ENCODE data around the gene RASGEF1B. TPM values are rescaled to one million over a fixed set of nuclear protein-coding genes. Genes with fewer than 3 reads are reported as not detected.
A peak's percentile ranks its signal among the peaks of the same experiment; 100 is the strongest.

Gene RASGEF1B
- total and polyA plus RNA-seq, 9 of the 15 experiments (the other 6 are each of a cell fraction or from before 2014, with no cell fraction given) = 0.04 to 0.57 (median 0.22) TPM

DNA sequence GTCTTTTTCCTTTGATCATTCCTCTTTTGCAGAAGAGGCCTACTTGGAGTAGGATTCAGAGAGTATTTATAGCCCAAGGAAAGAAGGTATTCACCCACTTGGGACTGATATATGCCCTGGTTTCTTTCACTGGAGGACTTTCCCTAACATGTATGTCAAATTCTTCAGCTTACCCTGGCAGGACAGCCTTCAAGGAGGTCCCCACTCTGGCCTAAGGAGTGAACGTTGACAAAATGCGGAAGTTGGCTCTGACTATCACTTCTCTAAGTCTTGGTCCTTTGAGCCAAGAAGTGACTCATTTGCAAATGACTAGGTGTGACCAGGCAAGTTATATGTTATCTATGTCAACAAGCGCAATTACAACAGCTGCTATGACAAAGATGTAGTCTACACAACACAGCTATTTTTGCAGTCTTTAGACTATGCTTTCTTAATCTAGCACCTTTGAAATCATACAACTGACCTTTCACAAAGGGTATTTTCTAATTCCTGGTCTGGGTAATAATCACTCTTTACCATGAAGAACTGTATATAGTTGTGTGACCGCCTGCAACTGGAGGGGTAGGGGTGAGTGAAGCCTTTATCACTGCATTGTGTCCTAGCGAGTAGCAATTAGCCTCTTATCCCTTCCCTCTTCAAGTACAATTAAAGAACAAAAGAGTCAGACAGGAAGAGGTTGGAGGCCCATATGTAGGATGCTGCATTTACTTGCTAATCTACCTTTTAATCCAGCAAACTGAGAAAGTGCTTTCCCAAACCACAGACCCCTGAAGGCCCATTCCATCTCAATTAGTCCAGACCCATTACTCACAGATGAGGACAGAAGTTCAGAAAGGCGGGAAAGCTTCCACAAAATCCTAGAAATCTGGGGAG lies 50.1 kb downstream of the RASGEF1B start (continued):
- TF ChIP-seq, protein P1, sequence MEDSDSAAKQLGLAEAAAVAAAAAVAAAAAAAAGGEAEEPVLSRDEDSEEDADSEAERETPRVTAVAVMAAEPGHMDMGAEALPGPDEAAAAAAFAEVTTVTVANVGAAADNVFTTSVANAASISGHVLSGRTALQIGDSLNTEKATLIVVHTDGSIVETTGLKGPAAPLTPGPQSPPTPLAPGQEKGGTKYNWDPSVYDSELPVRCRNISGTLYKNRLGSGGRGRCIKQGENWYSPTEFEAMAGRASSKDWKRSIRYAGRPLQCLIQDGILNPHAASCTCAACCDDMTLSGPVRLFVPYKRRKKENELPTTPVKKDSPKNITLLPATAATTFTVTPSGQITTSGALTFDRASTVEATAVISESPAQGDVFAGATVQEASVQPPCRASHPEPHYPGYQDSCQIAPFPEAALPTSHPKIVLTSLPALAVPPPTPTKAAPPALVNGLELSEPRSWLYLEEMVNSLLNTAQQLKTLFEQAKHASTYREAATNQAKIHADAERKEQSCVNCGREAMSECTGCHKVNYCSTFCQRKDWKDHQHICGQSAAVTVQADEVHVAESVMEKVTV (CRISPR knock-in tag; IDR thresholded peaks at IDR 0.05) = no peak
- TF ChIP-seq MCM7 (IDR thresholded peaks at IDR 0.05) (no peak), NR2C2 (CRISPR knock-in tag; IDR thresholded peaks at IDR 0.05) (no peak), NR2C2 (tag; IDR thresholded peaks at IDR 0.05) (peak; percentile 36; the same call in 1 of the 2 replicates), SOX6 (IDR thresholded peaks at IDR 0.05) (peak; percentile 96), TSC22D4 (tag; IDR thresholded peaks at IDR 0.05) (no peak), ZNF77 (CRISPR knock-in tag; IDR thresholded peaks at IDR 0.05) (no peak), KLF16 (IDR thresholded peaks at IDR 0.05) (peak; percentile 85), NFIX (CRISPR knock-in tag; IDR thresholded peaks at IDR 0.05; ENCODE audit: low read depth) (no peak), PML (IDR thresholded peaks at IDR 0.05; ENCODE audit: low read length) (peak; percentile 93), FOXA1 (IDR thresholded peaks at IDR 0.05; ENCODE audit: borderline replicate concordance) (peak; percentile 76), CEBPG (CRISPR knock-in tag; IDR thresholded peaks at IDR 0.05) (no peak), CEBPG (tag; conservative IDR thresholded peaks at IDR 0.05 in 1 of 2, IDR thresholded peaks at IDR 0.05 in 1 of 2) (peak in 1 of 2 experiments; percentile 34; a peak in 2 of 4 replicates), ETV1 (tag; conservative IDR thresholded peaks at IDR 0.05; ENCODE audit: low read depth) (no peak; the same call in 1 of the 2 replicates), PHB2 (IDR thresholded peaks at IDR 0.05; ENCODE audit: low read depth) (peak; percentile 61; the same call in 1 of the 2 replicates), ZNF347 (CRISPR knock-in tag; IDR thresholded peaks at IDR 0.05; ENCODE audit: low read depth) (no peak), NONO (IDR thresholded peaks at IDR 0.05; ENCODE audit: low read depth in 2 of 2, low read length in 1 of 2) (0 out of 4 replicates have a peak, but pooled peaks of 1 of the 2 experiments have one; percentile 29), HDAC6 (IDR thresholded peaks at IDR 0.05; ENCODE audit: low read depth, low read length) (no peak), TARDBP (IDR thresholded peaks at IDR 0.05) (no peak)
- TF ChIP-seq, protein P2, sequence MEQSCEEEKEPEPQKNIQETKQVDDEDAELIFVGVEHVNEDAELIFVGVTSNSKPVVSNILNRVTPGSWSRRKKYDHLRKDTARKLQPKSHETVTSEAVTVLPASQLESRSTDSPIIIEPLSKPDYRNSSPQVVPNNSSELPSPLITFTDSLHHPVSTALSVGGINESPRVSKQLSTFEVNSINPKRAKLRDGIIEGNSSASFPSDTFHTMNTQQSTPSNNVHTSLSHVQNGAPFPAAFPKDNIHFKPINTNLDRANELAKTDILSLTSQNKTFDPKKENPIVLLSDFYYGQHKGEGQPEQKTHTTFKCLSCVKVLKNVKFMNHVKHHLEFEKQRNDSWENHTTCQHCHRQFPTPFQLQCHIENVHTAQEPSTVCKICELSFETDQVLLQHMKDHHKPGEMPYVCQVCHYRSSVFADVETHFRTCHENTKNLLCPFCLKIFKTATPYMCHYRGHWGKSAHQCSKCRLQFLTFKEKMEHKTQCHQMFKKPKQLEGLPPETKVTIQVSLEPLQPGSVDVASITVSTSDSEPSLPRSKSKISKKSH (CRISPR knock-in tag; IDR thresholded peaks at IDR 0.05) = no peak
- TF ChIP-seq, protein P3, sequence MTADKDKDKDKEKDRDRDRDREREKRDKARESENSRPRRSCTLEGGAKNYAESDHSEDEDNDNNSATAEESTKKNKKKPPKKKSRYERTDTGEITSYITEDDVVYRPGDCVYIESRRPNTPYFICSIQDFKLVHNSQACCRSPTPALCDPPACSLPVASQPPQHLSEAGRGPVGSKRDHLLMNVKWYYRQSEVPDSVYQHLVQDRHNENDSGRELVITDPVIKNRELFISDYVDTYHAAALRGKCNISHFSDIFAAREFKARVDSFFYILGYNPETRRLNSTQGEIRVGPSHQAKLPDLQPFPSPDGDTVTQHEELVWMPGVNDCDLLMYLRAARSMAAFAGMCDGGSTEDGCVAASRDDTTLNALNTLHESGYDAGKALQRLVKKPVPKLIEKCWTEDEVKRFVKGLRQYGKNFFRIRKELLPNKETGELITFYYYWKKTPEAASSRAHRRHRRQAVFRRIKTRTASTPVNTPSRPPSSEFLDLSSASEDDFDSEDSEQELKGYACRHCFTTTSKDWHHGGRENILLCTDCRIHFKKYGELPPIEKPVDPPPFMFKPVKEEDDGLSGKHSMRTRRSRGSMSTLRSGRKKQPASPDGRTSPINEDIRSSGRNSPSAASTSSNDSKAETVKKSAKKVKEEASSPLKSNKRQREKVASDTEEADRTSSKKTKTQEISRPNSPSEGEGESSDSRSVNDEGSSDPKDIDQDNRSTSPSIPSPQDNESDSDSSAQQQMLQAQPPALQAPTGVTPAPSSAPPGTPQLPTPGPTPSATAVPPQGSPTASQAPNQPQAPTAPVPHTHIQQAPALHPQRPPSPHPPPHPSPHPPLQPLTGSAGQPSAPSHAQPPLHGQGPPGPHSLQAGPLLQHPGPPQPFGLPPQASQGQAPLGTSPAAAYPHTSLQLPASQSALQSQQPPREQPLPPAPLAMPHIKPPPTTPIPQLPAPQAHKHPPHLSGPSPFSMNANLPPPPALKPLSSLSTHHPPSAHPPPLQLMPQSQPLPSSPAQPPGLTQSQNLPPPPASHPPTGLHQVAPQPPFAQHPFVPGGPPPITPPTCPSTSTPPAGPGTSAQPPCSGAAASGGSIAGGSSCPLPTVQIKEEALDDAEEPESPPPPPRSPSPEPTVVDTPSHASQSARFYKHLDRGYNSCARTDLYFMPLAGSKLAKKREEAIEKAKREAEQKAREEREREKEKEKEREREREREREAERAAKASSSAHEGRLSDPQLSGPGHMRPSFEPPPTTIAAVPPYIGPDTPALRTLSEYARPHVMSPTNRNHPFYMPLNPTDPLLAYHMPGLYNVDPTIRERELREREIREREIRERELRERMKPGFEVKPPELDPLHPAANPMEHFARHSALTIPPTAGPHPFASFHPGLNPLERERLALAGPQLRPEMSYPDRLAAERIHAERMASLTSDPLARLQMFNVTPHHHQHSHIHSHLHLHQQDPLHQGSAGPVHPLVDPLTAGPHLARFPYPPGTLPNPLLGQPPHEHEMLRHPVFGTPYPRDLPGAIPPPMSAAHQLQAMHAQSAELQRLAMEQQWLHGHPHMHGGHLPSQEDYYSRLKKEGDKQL (CRISPR knock-in tag; IDR thresholded peaks at IDR 0.05; ENCODE audit: borderline replicate concordance) = no peak

All from K562 (cell line).